ENCODE data around the gene AGR2. TPM values are rescaled to one million over a fixed set of nuclear protein-coding genes. Genes with fewer than 3 reads are reported as not detected.
A peak's percentile ranks its signal among the peaks of the same experiment; 100 is the strongest.

The AGR2 gene
- total RNA-seq, 1 donor from 2014 or later, result 116 TPM

GRCh38 chr7:16847381-16847860 is 42.6 kb upstream of the AGR2 start:
- TF ChIP-seq, protein P1, sequence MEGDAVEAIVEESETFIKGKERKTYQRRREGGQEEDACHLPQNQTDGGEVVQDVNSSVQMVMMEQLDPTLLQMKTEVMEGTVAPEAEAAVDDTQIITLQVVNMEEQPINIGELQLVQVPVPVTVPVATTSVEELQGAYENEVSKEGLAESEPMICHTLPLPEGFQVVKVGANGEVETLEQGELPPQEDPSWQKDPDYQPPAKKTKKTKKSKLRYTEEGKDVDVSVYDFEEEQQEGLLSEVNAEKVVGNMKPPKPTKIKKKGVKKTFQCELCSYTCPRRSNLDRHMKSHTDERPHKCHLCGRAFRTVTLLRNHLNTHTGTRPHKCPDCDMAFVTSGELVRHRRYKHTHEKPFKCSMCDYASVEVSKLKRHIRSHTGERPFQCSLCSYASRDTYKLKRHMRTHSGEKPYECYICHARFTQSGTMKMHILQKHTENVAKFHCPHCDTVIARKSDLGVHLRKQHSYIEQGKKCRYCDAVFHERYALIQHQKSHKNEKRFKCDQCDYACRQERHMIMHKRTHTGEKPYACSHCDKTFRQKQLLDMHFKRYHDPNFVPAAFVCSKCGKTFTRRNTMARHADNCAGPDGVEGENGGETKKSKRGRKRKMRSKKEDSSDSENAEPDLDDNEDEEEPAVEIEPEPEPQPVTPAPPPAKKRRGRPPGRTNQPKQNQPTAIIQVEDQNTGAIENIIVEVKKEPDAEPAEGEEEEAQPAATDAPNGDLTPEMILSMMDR (conservative IDR thresholded peaks at IDR 0.05), result no peak

GRCh38 chr7:16846601-16847165 is 41.9 kb upstream of the AGR2 start:
- TF ChIP-seq, protein P1 (conservative IDR thresholded peaks at IDR 0.05), result no peak
- H3K9me3 Mint-ChIP-seq, result no peaks in the 10 kb centered on the region
- peak overlapping the region; percentile 94 for H3K27ac Mint-ChIP-seq
- no peaks in the 10 kb centered on the region for H3K36me3 Mint-ChIP-seq
- DNase-seq (ENCODE audit: extremely low spot score, unreplicated experiment), result no peak
- H3K27me3 Mint-ChIP-seq, result no peaks in the 10 kb centered on the region
- peak overlapping the region; percentile 34 for H3K4me3 Mint-ChIP-seq
- peaks cover 19% of the 10 kb centered on the region for H3K4me1 Mint-ChIP-seq (ENCODE audit: unreplicated experiment)

More at GRCh38 chr7:16847381-16847860, 42.6 kb upstream of the AGR2 start:
- DNase-seq (ENCODE audit: extremely low spot score, unreplicated experiment), result no peak
- Mint-ChIP-seq H3K4me3 (peak overlapping the region; percentile 34), H3K36me3 (no peaks in the 10 kb centered on the region), H3K27me3 (no peaks in the 10 kb centered on the region), H3K4me1 (ENCODE audit: unreplicated experiment) (peaks cover 19% of the 10 kb centered on the region), H3K27ac (peak overlapping the region; percentile 94), H3K9me3 (no peaks in the 10 kb centered on the region)

DNA sequence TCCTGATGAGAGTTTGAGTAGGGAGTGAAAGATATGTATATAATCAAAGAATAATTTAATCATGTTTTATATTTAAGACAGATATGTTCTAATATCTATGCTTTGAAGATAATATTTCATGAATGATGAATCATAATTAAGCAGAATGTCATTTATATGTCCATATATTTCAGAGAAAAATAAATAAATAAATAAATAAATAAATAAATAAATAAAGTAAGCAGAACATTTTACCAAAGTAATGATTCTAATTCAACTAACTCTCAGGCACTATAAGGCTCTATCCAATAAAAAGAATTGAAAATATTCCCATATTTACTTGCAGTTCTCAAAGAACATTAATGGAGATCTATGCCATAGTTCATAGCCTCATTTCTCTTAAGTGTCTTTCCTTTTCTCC is 40.9 kb upstream of the AGR2 start:
- DNase-seq (ENCODE audit: extremely low spot score, unreplicated experiment), result no peak
- H3K27me3 Mint-ChIP-seq, result no peaks in the 10 kb centered on the region
- no peaks in the 10 kb centered on the region for H3K36me3 Mint-ChIP-seq
- TF ChIP-seq, protein P1 (conservative IDR thresholded peaks at IDR 0.05), result no peak
- no peaks in the 10 kb centered on the region for H3K9me3 Mint-ChIP-seq
- no peak overlapping the region for H3K4me3 Mint-ChIP-seq
- no peak overlapping the region for H3K27ac Mint-ChIP-seq
- peaks cover 19% of the 10 kb centered on the region for H3K4me1 Mint-ChIP-seq (ENCODE audit: unreplicated experiment)

GRCh38 chr7:16841681-16842080 is 36.9 kb upstream of the AGR2 start:
- Mint-ChIP-seq H3K4me1 (ENCODE audit: unreplicated experiment) (peaks cover 13% of the 10 kb centered on the region), H3K9me3 (no peaks in the 10 kb centered on the region), H3K4me3 (no peak overlapping the region), H3K36me3 (no peaks in the 10 kb centered on the region), H3K27ac (no peak overlapping the region), H3K27me3 (no peaks in the 10 kb centered on the region)
- no peak for DNase-seq (ENCODE audit: extremely low spot score, unreplicated experiment)
- TF ChIP-seq, protein P1 (conservative IDR thresholded peaks at IDR 0.05), result no peak

- H3K4me1 Mint-ChIP-seq (ENCODE audit: unreplicated experiment), result peaks cover 6% of the 10 kb centered on the region
- DNase-seq (ENCODE audit: extremely low spot score, unreplicated experiment), result no peak
- no peak overlapping the region for H3K4me3 Mint-ChIP-seq
- H3K36me3 Mint-ChIP-seq, result no peaks in the 10 kb centered on the region
- H3K27ac Mint-ChIP-seq, result no peak overlapping the region
- TF ChIP-seq, protein P1 (conservative IDR thresholded peaks at IDR 0.05), result no peak
- no peaks in the 10 kb centered on the region for H3K27me3 Mint-ChIP-seq
- H3K9me3 Mint-ChIP-seq, result peaks cover 3% of the 10 kb centered on the region
These were observed 35.3 kb upstream of the AGR2 start for GRCh38 chr7:16840094-16840493.
